GM18499 (cell line): ENCODE data around the gene ZNF217.
"Not testable (repeated sequence)": the region's sequence is repeated elsewhere in the genome, so short reads cannot be mapped to it uniquely, and the experiment has no call there.

Source experiments
- ATAC-seq: cut with Tn5 transposase; IDR thresholded peaks from one replicate; pipeline ENCODE4 v1.9.1; 2021; ENCODE audit warnings: moderate number of reproducible peaks; ENCODE audit not compliant: insufficient read depth, unreplicated experiment

Gene ZNF217

GRCh38 chr20:53599044-53599362, 5.4 kb upstream of the ZNF217 start:
- no peak for ATAC-seq

DNA sequence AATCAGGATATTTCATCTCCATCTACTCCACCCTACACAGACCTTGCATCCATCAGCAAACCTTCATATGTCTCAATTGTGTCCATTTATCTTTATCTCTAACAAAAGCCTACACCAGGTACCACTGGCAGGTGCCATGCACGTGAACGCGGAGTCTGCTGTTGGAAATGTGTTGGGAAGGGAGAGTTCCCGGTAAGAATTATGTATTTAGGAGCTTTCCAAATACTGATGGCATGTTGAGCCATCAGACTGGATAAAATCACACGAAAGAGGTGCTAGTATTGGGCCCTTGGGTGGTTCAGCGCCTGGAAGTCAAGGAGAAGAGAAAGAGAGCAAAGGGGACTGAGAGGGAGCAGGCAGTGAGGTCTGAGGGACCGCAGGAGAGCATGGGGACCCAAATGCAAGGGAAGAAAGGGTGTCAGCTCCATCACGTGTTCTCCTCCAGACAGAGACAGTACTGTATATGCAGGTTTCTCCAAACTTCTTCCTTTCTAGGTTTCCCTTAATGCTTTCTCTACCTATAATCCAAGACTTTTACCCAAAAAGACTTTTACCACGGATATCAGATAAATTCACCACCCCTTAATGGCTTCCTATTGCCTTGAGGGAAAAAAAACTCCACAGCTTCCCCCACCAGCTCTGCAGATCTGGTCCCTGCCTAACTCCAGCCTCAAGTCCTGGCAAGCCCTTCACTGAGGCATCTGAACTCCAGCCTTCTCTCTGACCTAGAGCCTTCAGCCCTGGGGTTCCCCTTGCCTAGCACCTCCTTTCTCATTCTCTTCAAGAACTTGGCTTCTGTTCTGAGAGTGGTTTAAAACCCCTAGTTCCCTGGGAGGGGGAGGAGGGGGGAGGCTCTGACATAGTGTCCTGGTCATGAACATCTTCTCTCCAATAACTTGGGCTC, 4.8 kb upstream of the ZNF217 start:
- ATAC-seq: no peak

- no peak for ATAC-seq
Observed at GRCh38 chr20:53597521-53598120, 4.0 kb upstream of the ZNF217 start.

- ATAC-seq: no peak
Observed at GRCh38 chr20:53597030-53597482, 3.4 kb upstream of the ZNF217 start.

DNA sequence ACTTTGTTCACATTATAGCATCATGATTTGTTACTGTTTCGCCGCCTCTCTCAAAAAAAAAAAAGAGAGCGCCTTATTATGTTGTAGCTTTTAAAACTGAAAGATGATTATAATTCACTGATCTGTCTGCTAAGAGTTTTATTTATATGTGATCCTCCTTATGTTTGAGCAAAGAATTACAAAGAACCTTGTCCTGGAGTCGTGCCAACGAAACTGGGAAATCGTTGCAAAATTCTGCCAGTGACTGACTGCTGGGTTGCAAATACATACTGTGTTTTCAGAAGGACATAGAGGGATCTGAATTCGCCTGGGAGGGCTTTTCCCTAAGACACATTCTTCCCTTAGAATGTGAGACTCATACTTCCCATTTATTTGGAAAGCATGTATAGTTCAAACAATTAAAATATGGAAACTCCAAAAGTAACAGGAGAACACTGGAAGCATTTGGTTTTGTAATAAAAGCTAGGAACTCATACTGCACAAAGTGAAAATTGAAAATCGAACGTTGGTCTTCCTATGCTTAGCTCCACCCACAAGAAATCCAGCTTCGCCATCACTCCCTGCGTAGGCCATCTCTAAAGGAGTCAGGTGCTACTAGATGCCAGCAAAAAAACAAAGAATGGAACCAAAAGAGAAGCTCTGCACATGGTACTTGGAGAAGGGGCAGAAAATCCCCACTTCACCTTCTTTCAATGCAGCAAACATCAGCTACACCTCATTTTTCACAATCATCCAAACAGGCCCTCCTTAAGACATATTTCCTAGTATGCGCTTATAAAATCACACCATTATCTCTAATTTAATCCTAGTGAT, 2.8 kb upstream of the ZNF217 start:
- ATAC-seq: not testable (repeated sequence)

DNA sequence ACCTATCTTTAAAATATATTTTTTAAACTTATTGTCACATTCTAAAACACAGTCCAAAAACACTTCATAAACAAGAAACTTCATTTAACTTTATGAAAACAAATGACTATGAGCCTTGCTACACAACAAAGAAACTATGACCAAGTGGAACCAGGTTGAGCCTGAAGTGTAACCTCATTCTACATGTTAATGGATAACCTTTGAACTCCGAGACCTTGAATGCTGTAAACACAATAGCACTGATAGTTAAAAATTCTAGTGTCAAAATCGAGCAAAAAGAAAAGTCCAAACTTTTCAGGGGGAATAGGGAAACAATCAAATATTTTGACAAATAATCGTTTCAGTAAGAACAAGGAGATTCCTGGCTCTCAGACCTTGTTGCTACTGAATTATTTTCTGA, 2.1 kb upstream of the ZNF217 start:
- ATAC-seq: not testable (repeated sequence)

DNA sequence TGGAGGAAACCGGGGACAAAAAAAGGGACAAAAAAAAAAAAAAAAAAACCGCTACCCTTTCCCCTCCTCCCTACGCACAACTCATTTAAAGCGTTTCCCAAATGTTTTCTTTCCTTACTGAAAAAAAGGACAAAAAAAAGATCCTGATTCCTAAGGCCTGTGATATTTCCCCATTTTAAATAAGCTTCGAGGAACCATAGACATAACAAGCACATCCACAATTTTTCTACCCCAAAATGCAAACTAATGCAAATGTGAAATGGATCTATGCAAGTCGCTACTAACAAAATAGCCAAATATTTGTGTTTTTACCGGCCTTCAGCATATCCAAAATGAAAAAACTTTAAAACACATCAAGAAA, 1.4 kb upstream of the ZNF217 start:
- ATAC-seq: no peak

GRCh38 chr20:53594068-53595017, 704 bp upstream of the ZNF217 start:
- ATAC-seq: no peak

DNA sequence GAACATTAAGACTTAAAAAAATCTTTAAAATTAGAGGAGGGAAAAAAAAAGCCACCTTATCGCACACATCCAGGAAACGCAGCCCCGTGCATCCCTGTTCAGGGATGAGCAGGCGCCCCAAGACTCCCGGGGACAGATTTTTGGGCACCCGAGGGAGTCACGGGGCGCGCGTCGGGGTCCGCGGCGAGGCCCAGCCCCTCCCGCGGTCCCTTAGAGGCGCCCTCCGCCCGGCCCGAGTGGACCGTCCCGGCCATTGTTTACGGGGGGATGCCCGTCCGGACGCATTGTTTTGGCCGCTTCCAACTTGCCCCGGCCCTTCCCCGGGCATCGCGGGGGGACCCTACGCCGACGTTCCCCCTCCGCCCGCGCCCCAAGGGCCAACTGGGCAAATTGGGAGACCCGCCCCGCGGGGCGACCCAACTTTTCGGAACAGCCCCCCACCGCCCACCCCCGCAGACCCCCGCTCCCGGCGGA, 610 bp downstream of the ZNF217 start:
- no peak for ATAC-seq

DNA sequence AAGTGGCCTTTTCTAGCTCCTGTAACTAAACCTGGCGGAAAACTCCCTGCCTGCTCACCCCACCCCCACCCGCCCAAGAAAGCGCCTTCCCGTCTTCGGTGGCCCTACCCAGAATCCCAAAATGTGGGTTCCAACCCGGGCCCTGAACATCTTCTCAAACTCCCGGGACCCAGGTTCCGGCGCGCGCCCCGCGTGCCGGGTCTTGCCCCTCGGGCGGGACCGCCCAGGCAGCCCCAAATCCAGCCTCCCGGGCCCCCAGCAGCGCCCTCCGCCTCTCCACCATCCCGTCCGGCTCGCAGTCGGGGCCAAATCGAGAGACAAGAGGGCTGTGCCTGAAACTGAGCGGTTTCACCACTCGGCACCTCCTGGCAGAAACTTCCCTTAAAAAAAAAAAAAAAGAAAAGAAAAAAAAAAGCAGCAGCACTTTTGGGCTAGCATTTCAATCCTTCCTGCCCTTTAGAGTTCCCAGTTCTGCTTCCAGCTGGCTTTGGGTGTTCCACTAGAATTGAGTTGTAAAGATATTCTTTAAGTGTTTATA, 1.1 kb downstream of the ZNF217 start:
- not testable (repeated sequence) for ATAC-seq

DNA sequence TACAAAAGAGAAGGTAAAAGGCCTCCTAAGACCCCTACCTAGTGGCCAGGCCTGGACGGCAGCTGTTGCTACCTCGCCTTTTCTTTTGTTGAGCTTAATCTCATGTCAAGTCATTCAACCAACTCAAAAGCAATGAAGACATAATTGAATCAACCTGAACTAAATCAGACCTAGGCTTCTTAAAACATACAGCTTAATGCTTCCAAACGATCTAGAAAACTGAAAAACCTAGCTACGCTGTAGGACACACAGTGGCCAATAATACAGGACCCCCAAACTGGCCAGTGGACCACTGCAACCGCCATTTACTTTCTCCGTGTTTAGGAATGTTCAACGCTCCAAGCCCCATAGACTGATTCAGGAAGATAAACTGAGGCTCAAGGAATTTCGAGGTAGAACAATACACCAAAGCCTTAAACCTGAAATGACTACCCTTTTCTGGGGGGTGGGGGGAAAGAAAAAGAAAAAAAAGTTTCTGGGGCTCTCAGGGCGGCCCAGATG, 1.6 kb downstream of the ZNF217 start:
- not testable (repeated sequence) for ATAC-seq

- not testable (repeated sequence) for ATAC-seq
Observed at GRCh38 chr20:53591206-53591741, 2.4 kb downstream of the ZNF217 start.

DNA sequence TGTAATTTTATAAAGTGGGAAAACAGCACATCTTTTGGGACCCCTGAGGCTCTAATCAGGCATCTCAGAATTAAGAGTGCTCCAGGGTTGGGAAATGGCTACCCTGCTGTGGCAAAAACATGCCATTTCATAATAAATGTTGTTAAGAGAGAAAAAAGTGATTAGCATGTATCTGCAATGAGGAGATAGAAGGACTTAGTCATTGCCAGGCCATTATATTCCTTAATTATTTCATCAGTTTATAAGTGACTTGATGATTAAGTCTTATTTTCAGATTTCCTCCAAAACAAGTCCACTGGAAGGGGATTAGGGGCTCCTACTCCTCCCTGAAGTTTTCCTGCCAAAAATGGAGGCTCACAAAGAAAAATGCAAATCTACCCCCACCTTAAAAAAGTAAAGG, 3.0 kb downstream of the ZNF217 start:
- ATAC-seq: not testable (repeated sequence)

- not testable (repeated sequence) for ATAC-seq
Observed at GRCh38 chr20:53590122-53590521, 3.5 kb downstream of the ZNF217 start.

- not testable (repeated sequence) for ATAC-seq
Observed at GRCh38 chr20:53589321-53590065, 4.1 kb downstream of the ZNF217 start.

- not testable (repeated sequence) for ATAC-seq
Observed at GRCh38 chr20:53587157-53587703, 6.4 kb downstream of the ZNF217 start.

- ATAC-seq: no peak
Observed at GRCh38 chr20:53586640-53587039, 7.0 kb downstream of the ZNF217 start.

GRCh38 chr20:53585910-53586309, 7.7 kb downstream of the ZNF217 start:
- ATAC-seq: not testable (repeated sequence)
